Uterus (tissue), 4 donors: ENCODE measurements around the gene KCNMA1. TPM values are rescaled to one million over a fixed set of nuclear protein-coding genes. Genes with fewer than 3 reads are reported as not detected.
A peak's percentile ranks its signal among the peaks of the same experiment; 100 is the strongest.

Source experiments
- DNase-seq, 2 donors: peaks; one replicate each; pipeline ENCODE4 v3.0.0-alpha.2; 2019 to 2020
- H3K27ac ChIP-seq, 2 donors: fragments of 200-600 bp; sonication (generic); 1 replicate in 1 of 2; 2 replicates in 1 of 2; pipeline ENCODE4 v1.5.1; 2016 to 2018
- H3K27me3 ChIP-seq, 2 donors: fragments of 200-600 bp; sonication (generic); one replicate each; pipeline ENCODE4 v1.5.1; 2018 to 2019; ENCODE audit warnings: control low read depth in 1 of 2
- H3K36me3 ChIP-seq, 2 donors: fragments of 200-600 bp; sonication (generic); one replicate each; pipeline ENCODE4 v1.5.1; 2019; ENCODE audit warnings: control low read depth in 1 of 2
- H3K4me1 ChIP-seq, 2 donors: fragments of 200-600 bp; sonication (generic); one replicate each; pipeline ENCODE4 v1.5.1; 2018 to 2019; ENCODE audit warnings: control low read depth in 1 of 2
- H3K4me3 ChIP-seq, 2 donors: fragments of 200-600 bp; sonication (generic); 1 replicate in 1 of 2; 2 replicates in 1 of 2; pipeline ENCODE4 v1.5.1; 2018 to 2019; ENCODE audit warnings: mild to moderate bottlenecking in 1 of 2
- H3K9me3 ChIP-seq, 2 donors: fragments of 200-600 bp; sonication (generic); one replicate each; pipeline ENCODE4 v1.5.1; 2019; ENCODE audit warnings: control low read depth in 1 of 2
- POLR2A ChIP-seq, 2 donors: fragments of 450-650 bp; IDR thresholded peaks; one replicate each; pipeline ENCODE4 v1.6.1; 2016; ENCODE audit warnings: antibody characterized with exemption in 2 of 2, mild to moderate bottlenecking in 1 of 2, moderate library complexity in 1 of 2
- intact Hi-C: fragments of 100-400 bp; cut with DNase I; formaldehyde crosslinking; loops from one replicate; pipeline ENCODE4 v1.15.1; 2023; ENCODE audit warnings: low total_unique reads
- total RNA-seq, 4 donors: library from RNA; depleted of rRNA in 3 of 4; stranded (reverse); fragments of >200 nt in 3 of 4; gene quantifications; one replicate each; pipeline versions ENCODE4 v1.1.0 to v1.2.4, GENCODE V29; 2014 to 2023
- TF ChIP-seq, protein P1 (sequence below), 4 experiments: fragments of 200-600 bp in 2 of 4; fragments of 450-650 bp in 2 of 4; sonication (generic) in 2 of 4; IDR thresholded peaks; one replicate each; pipeline ENCODE4 v1.5.1; 2016 to 2019; ENCODE audit warnings: antibody characterized with exemption in 4 of 4, mild to moderate bottlenecking in 2 of 4, moderate library complexity in 1 of 4
- donor health status: DM: yes; HTN: yes; CAD: no.

Gene KCNMA1
- total RNA-seq, 4 donors from 2014 or later: 86.2 to 236 (median 164) TPM

DNA sequence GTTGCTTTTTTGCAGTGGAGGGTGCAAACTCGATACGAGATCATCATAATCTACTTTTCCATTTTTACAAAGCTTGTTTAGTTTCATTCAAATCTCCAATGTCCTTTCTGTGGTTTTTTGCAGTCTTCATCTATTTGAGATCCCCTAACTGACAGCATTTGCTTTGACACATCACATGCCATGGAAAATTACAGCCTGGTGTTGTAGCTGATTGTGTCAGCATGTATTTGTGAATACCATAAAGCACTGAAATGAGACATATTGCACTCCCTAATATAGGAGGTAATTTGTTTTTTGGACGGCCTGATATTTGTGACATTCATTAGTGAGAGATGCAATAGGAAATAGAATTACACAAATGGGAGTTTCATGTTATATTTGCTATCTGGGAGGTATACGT, 620.8 kb downstream of the KCNMA1 start:
- Histone ChIP-seq H3K4me3 (no peak overlapping the region), H3K27ac (no peak overlapping the region), H3K4me1 (no peaks in the 10 kb centered on the region), H3K27me3 (no peaks in the 10 kb centered on the region), H3K36me3 (no peaks in the 10 kb centered on the region), H3K9me3 (no peaks in the 10 kb centered on the region)
- no peak for DNase-seq
- intact Hi-C loops: no loop called here
- no peak for TF ChIP-seq POLR2A (IDR thresholded peaks at IDR 0.05)
- TF ChIP-seq, protein P1, sequence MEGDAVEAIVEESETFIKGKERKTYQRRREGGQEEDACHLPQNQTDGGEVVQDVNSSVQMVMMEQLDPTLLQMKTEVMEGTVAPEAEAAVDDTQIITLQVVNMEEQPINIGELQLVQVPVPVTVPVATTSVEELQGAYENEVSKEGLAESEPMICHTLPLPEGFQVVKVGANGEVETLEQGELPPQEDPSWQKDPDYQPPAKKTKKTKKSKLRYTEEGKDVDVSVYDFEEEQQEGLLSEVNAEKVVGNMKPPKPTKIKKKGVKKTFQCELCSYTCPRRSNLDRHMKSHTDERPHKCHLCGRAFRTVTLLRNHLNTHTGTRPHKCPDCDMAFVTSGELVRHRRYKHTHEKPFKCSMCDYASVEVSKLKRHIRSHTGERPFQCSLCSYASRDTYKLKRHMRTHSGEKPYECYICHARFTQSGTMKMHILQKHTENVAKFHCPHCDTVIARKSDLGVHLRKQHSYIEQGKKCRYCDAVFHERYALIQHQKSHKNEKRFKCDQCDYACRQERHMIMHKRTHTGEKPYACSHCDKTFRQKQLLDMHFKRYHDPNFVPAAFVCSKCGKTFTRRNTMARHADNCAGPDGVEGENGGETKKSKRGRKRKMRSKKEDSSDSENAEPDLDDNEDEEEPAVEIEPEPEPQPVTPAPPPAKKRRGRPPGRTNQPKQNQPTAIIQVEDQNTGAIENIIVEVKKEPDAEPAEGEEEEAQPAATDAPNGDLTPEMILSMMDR (IDR thresholded peaks at IDR 0.05): no peak

DNA sequence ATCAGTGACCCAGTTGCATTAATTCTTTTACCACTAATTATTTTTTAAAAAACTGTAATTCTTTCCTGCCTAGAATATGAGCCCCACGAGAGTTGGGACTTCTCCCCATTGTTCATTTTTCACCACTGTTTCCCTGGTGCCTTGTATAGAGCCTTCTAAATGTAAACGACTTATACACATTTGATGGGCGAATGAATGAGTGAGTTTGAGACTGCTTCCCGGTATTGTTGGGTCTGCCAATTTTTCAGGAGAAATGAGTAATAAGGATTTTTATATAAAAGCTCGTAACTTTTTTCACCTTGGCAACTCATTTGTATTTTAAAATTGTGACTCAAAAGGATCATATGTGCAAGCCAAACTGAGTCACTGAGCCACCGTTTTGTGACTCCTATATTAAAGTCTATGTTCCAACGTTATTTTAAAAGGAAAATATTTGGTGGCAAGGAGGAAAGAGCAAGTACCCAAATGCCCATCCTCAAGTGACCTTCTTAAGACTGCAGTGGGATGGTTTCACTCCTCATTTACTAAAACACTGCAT, 621.3 kb downstream of the KCNMA1 start:
- Histone ChIP-seq H3K36me3 (no peaks in the 10 kb centered on the region), H3K4me1 (no peaks in the 10 kb centered on the region)
- TF ChIP-seq, protein P1 (IDR thresholded peaks at IDR 0.05): no peak
- no peak for TF ChIP-seq POLR2A (IDR thresholded peaks at IDR 0.05)

DNA sequence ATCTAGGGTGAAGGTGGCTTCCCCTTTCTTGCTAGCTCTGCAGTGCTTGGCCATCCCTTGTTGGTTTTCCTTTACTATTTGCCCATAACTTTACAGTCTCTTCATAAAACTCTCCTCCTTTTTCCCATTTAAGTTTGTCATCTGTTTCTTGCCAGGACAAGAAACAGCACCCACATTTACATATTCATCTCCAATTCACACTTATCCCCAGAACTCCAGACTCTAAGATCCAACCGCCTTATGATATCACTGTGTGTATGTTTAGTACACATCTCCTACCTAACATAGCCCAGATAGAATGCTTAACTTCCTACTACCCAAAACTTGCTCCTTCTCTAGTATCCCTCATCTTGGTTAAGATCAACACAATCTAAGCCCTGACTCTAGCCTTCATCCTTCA, 622.2 kb downstream of the KCNMA1 start:
- intact Hi-C loops: no loop called here
- H3K4me1 ChIP-seq: no peaks in the 10 kb centered on the region
- no peak overlapping the region for H3K27ac ChIP-seq

More for the DNA sequence above, 621.3 kb downstream of the KCNMA1 start:
- intact Hi-C loops: no loop called here
- Histone ChIP-seq H3K9me3 (no peaks in the 10 kb centered on the region), H3K4me3 (no peak overlapping the region), H3K27ac (no peak overlapping the region), H3K27me3 (no peaks in the 10 kb centered on the region)
- no peak for DNase-seq

DNA sequence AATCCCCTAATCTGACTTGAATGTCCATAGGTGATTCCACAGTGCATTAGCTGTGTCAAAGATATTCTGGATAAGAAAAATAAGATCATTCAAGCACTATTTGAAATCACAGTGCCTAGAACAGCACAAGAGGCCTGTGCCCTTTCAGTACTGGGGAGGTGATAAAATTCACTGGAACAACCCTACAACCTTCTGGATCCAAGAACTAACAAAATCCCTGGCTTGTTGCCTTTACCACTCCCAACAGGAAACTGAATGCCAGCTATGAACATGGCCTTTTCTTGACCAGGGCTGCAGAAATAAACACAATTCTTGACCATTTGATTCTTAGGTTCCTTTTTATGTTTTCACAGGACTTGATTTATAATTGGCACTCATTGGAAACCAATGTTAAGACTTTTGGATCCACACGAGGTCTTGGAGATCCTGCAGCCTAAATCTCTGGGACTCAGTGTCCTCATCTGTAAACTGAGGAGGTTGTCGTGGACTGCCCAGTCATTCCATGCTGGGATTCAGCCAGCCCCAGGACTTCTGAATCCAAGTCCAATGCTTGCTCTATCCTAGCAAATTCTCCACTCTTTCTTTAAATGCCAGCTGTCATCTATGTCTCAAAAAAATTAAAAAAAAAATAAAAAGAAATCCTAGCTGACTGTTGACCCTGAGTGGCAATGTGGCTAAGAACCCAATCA, 624.7 kb downstream of the KCNMA1 start:
- TF ChIP-seq, protein P1 (IDR thresholded peaks at IDR 0.05): no peak
- TF ChIP-seq POLR2A (IDR thresholded peaks at IDR 0.05): no peak
- H3K27me3 ChIP-seq: no peaks in the 10 kb centered on the region
- DNase-seq: no peak
- intact Hi-C loops: no loop called here
- peak overlapping the region; percentile 32 to 42 for H3K27ac ChIP-seq
- no peaks in the 10 kb centered on the region for H3K4me1 ChIP-seq
- H3K36me3 ChIP-seq: no peaks in the 10 kb centered on the region
- H3K9me3 ChIP-seq: no peaks in the 10 kb centered on the region
- no peak overlapping the region for H3K4me3 ChIP-seq

More for the DNA sequence above, 622.2 kb downstream of the KCNMA1 start:
- Histone ChIP-seq H3K36me3 (no peaks in the 10 kb centered on the region), H3K4me3 (no peak overlapping the region), H3K27me3 (no peaks in the 10 kb centered on the region), H3K9me3 (no peaks in the 10 kb centered on the region)
- DNase-seq: no peak
- no peak for TF ChIP-seq POLR2A (IDR thresholded peaks at IDR 0.05)
- TF ChIP-seq, protein P1 (IDR thresholded peaks at IDR 0.05): no peak
